ENCODE results near the gene AQP12B. TPM values are rescaled to one million over a fixed set of nuclear protein-coding genes. Genes with fewer than 3 reads are reported as not detected.

Gene AQP12B
- polyA plus RNA-seq, 1 donor from 2014 or later, result not detected

DNA sequence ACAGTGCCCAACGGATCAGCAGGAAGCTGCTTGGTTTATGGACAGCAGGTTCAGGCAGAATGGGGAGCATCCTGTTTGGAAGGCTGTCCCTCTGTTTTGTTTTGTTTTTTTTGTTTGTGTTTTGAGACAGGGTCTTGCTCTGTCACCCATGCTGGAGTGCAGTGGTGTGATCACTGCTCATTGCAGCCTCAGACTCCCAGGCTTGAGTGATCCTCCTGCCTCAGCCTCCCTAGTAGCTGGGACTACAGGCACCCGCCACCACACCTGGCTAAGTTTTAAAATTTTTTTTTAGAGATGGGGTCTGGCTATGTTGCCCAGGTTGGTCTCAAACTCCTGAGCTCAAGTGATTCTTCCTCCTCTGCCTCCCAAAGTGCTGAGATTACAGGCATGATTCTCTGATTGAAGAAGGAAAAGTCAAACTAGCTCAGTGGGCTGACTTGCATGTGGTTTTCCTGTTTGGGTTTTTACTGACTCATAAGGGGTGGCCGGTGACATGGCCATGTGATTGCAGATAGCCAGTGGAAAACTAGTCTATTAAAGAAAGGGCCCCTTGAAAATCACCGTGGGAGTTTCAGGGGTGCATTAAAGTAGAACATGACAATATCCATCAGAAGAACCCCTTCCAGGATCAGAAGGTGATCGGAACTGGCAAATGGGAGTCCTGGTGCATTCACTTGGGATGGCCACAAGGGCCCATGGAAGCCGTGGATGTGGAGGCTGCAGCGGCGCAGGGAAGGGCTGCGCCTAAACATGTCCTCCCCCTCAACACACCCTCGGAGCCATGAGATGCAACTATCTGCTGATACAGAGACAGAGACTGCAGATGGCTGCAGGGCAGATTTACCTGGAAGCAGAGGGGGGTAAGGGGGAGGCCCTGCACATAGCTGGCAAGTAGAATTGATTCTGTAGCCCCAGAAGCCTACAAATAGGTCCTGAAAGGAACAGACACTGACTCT lies 26.5 kb downstream of the AQP12B start:
- Histone ChIP-seq H3K9me3 (ENCODE audit: low read length) (no peaks in the 10 kb centered on the region), H3K4me2 (ENCODE audit: low read length) (no peak overlapping the region), H3K36me3 (ENCODE audit: insufficient read depth, low read length) (no peaks in the 10 kb centered on the region), H3K27ac (ENCODE audit: low read length) (no peak overlapping the region), H3K4me3 (ENCODE audit: low read length) (no peak overlapping the region), H3F3A (ENCODE audit: insufficient read depth, low read length, poor library complexity, severe bottlenecking) (no peaks in the 10 kb centered on the region), H3K9me2 (ENCODE audit: insufficient read depth, low read length) (no peaks in the 10 kb centered on the region), H3K79me2 (replicated peaks; ENCODE audit: insufficient read depth, low read length) (no peaks in the 10 kb centered on the region), H2AFZ (ENCODE audit: low read depth, low read length) (no peak overlapping the region), H3K27me3 (ENCODE audit: insufficient read depth, low read depth, low read length) (no peaks in the 10 kb centered on the region), H3K9ac (ENCODE audit: low read length) (no peak overlapping the region), H4K20me1 (ENCODE audit: insufficient read depth) (no peaks in the 10 kb centered on the region)
- TF ChIP-seq RAD21 (conservative IDR thresholded peaks at IDR 0.05), result no peak
- TF ChIP-seq EZH2 (IDR thresholded peaks at IDR 0.05; ENCODE audit: borderline replicate concordance, insufficient read depth, low read length, poor library complexity, severe bottlenecking), result no peak
- no peak for TF ChIP-seq MXI1 (conservative IDR thresholded peaks at IDR 0.05; ENCODE audit: poor library complexity, severe bottlenecking)
- TF ChIP-seq, protein P1, sequence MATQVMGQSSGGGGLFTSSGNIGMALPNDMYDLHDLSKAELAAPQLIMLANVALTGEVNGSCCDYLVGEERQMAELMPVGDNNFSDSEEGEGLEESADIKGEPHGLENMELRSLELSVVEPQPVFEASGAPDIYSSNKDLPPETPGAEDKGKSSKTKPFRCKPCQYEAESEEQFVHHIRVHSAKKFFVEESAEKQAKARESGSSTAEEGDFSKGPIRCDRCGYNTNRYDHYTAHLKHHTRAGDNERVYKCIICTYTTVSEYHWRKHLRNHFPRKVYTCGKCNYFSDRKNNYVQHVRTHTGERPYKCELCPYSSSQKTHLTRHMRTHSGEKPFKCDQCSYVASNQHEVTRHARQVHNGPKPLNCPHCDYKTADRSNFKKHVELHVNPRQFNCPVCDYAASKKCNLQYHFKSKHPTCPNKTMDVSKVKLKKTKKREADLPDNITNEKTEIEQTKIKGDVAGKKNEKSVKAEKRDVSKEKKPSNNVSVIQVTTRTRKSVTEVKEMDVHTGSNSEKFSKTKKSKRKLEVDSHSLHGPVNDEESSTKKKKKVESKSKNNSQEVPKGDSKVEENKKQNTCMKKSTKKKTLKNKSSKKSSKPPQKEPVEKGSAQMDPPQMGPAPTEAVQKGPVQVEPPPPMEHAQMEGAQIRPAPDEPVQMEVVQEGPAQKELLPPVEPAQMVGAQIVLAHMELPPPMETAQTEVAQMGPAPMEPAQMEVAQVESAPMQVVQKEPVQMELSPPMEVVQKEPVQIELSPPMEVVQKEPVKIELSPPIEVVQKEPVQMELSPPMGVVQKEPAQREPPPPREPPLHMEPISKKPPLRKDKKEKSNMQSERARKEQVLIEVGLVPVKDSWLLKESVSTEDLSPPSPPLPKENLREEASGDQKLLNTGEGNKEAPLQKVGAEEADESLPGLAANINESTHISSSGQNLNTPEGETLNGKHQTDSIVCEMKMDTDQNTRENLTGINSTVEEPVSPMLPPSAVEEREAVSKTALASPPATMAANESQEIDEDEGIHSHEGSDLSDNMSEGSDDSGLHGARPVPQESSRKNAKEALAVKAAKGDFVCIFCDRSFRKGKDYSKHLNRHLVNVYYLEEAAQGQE (IDR thresholded peaks at IDR 0.05; ENCODE audit: borderline replicate concordance), result no peak
- no peak for TF ChIP-seq TAF1 (IDR thresholded peaks at IDR 0.05; ENCODE audit: low read depth)
- TF ChIP-seq POLR2AphosphoS5 (IDR thresholded peaks at IDR 0.05), result no peak
- no peak for TF ChIP-seq EP300 (conservative IDR thresholded peaks at IDR 0.05; ENCODE audit: poor library complexity, severe bottlenecking)
- no peak for TF ChIP-seq SMC3 (conservative IDR thresholded peaks at IDR 0.05; ENCODE audit: poor library complexity)
- TF ChIP-seq, protein P2, sequence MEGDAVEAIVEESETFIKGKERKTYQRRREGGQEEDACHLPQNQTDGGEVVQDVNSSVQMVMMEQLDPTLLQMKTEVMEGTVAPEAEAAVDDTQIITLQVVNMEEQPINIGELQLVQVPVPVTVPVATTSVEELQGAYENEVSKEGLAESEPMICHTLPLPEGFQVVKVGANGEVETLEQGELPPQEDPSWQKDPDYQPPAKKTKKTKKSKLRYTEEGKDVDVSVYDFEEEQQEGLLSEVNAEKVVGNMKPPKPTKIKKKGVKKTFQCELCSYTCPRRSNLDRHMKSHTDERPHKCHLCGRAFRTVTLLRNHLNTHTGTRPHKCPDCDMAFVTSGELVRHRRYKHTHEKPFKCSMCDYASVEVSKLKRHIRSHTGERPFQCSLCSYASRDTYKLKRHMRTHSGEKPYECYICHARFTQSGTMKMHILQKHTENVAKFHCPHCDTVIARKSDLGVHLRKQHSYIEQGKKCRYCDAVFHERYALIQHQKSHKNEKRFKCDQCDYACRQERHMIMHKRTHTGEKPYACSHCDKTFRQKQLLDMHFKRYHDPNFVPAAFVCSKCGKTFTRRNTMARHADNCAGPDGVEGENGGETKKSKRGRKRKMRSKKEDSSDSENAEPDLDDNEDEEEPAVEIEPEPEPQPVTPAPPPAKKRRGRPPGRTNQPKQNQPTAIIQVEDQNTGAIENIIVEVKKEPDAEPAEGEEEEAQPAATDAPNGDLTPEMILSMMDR (IDR thresholded peaks at IDR 0.05; ENCODE audit: poor library complexity, severe bottlenecking), result no peak

GRCh38 chr2:240651185-240651584 lies 31.5 kb downstream of the AQP12B start:
- Histone ChIP-seq H3K4me3 (ENCODE audit: low read length) (no peak overlapping the region), H3F3A (ENCODE audit: insufficient read depth, low read length, poor library complexity, severe bottlenecking) (no peaks in the 10 kb centered on the region), H2AFZ (ENCODE audit: low read depth, low read length) (no peak overlapping the region), H3K27me3 (ENCODE audit: insufficient read depth, low read depth, low read length) (no peaks in the 10 kb centered on the region), H3K36me3 (ENCODE audit: insufficient read depth, low read length) (no peaks in the 10 kb centered on the region), H3K9me3 (ENCODE audit: low read length) (no peaks in the 10 kb centered on the region), H3K79me2 (replicated peaks; ENCODE audit: insufficient read depth, low read length) (no peaks in the 10 kb centered on the region), H3K4me2 (ENCODE audit: low read length) (no peak overlapping the region), H4K20me1 (ENCODE audit: insufficient read depth) (no peaks in the 10 kb centered on the region), H3K9ac (ENCODE audit: low read length) (no peak overlapping the region), H3K9me2 (ENCODE audit: insufficient read depth, low read length) (no peaks in the 10 kb centered on the region), H3K27ac (ENCODE audit: low read length) (no peak overlapping the region)
- TF ChIP-seq SMC3 (conservative IDR thresholded peaks at IDR 0.05; ENCODE audit: poor library complexity), result no peak
- no peak for TF ChIP-seq TAF1 (IDR thresholded peaks at IDR 0.05; ENCODE audit: low read depth)
- TF ChIP-seq, protein P1 (IDR thresholded peaks at IDR 0.05; ENCODE audit: borderline replicate concordance), result no peak
- TF ChIP-seq EZH2 (IDR thresholded peaks at IDR 0.05; ENCODE audit: borderline replicate concordance, insufficient read depth, low read length, poor library complexity, severe bottlenecking), result no peak
- no peak for TF ChIP-seq EP300 (conservative IDR thresholded peaks at IDR 0.05; ENCODE audit: poor library complexity, severe bottlenecking)
- TF ChIP-seq RAD21 (conservative IDR thresholded peaks at IDR 0.05), result no peak
- TF ChIP-seq, protein P2 (IDR thresholded peaks at IDR 0.05; ENCODE audit: poor library complexity, severe bottlenecking), result no peak
- no peak for TF ChIP-seq MXI1 (conservative IDR thresholded peaks at IDR 0.05; ENCODE audit: poor library complexity, severe bottlenecking)
- TF ChIP-seq POLR2AphosphoS5 (IDR thresholded peaks at IDR 0.05), result no peak
